ENCODE results near the gene RHAG. TPM values are rescaled to one million over a fixed set of nuclear protein-coding genes. Genes with fewer than 3 reads are reported as not detected.

RHAG gene
- 0.23 TPM for total RNA-seq (2021; ENCODE audit: unreplicated experiment)
- not detected for polyA plus RNA-seq (2012; ENCODE audit: insufficient read length)
- not detected for Bru-seq, nascent RNA
- BruChase-seq, experiment 1, labeled RNA remaining after a 2-hour chase = not detected
- BruChase-seq, experiment 2, labeled RNA remaining after a 6-hour chase = not detected
- long read RNA-seq = 0 reads

DNA sequence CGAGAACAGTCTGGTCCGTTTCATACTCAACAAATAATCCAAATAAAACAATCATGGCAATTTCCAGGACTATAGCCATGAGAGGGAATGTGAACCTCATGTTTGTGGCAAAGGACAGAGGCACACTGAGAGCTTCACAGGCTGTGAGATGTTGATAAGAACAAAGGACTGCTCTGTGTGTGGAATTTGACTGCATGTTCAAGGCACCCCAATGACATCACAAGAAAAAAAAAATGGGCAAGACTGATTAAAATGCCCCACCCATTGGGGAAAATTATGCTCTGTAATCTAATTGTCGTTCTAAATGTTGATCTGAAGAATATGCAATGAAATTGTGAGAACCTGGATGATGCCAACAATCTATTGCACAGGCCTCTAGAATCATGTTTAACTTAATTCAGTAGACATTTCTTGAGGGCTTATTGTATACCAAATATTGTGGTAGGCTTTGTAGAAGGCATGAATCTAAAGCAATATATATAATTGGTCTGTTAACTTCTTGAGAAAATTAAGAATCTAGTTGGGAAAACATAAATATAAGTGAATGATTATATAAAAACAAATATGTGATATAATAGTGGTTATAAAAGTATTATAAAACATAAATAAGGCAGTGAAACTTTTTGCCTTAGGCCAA, at the start of gene RHAG:
TSS of gene RHAG (minus strand) at position 127 of the 637 bp plus-strand sequence. CDS start at position 100, 27 bp downstream.
- no peak for DNase-seq (ENCODE audit: low read depth, low spot score)
- Histone ChIP-seq H3K4me3 (ENCODE audit: low read depth in 2 of 2, low read length in 2 of 2) (no peak within 1 kb of the TSS), H3K36me3 (ENCODE audit: control insufficient read depth, insufficient read depth, low read length) (no peaks in the 10 kb centered on the region; the same call in 1 of the 2 replicates), H3K27me3 (ENCODE audit: control insufficient read depth, insufficient read depth, low read length) (0 out of 2 replicates have a peak, but pooled peaks cover 2% of the 10 kb centered on the region), H3K9me3 (ENCODE audit: control insufficient read depth, insufficient read depth, low read depth, low read length) (no peaks in the 10 kb centered on the region), H3K27ac (ENCODE audit: low read length) (no peak within 1 kb of the TSS), H3K4me1 (ENCODE audit: control insufficient read depth, insufficient read depth, low read length) (no peaks in the 10 kb centered on the region)
- ChIA-PET POLR2A (no interaction called here), CTCF (no interaction called here)
- BruUV-seq (replicated peaks) = no TSS peak
- intact Hi-C loops (cut with micrococcal nuclease; ENCODE audit: unreplicated experiment) = no loop called here
- in situ Hi-C loops (cut with HindIII; ENCODE audit: low pct_unique_long_range_greater_than_20kb, low sequenced_read_pairs) = loop anchor here (25.0 kb wide), 1 partner anchor 200 kb away; no protein-coding TSS in a partner anchor
- no peak for TF ChIP-seq SIN3A (IDR thresholded peaks at IDR 0.05; ENCODE audit: borderline replicate concordance, insufficient read depth, low read depth, low read length)
- no peak for TF ChIP-seq TCF7L2 (IDR thresholded peaks at IDR 0.05; ENCODE audit: low read depth, low read length)
- TF ChIP-seq, protein P1, sequence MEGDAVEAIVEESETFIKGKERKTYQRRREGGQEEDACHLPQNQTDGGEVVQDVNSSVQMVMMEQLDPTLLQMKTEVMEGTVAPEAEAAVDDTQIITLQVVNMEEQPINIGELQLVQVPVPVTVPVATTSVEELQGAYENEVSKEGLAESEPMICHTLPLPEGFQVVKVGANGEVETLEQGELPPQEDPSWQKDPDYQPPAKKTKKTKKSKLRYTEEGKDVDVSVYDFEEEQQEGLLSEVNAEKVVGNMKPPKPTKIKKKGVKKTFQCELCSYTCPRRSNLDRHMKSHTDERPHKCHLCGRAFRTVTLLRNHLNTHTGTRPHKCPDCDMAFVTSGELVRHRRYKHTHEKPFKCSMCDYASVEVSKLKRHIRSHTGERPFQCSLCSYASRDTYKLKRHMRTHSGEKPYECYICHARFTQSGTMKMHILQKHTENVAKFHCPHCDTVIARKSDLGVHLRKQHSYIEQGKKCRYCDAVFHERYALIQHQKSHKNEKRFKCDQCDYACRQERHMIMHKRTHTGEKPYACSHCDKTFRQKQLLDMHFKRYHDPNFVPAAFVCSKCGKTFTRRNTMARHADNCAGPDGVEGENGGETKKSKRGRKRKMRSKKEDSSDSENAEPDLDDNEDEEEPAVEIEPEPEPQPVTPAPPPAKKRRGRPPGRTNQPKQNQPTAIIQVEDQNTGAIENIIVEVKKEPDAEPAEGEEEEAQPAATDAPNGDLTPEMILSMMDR (IDR thresholded peaks at IDR 0.05) = no peak
- no peak for TF ChIP-seq POLR2AphosphoS5 (IDR thresholded peaks at IDR 0.05; ENCODE audit: low read depth, low read length)
- TF ChIP-seq, protein P2, sequence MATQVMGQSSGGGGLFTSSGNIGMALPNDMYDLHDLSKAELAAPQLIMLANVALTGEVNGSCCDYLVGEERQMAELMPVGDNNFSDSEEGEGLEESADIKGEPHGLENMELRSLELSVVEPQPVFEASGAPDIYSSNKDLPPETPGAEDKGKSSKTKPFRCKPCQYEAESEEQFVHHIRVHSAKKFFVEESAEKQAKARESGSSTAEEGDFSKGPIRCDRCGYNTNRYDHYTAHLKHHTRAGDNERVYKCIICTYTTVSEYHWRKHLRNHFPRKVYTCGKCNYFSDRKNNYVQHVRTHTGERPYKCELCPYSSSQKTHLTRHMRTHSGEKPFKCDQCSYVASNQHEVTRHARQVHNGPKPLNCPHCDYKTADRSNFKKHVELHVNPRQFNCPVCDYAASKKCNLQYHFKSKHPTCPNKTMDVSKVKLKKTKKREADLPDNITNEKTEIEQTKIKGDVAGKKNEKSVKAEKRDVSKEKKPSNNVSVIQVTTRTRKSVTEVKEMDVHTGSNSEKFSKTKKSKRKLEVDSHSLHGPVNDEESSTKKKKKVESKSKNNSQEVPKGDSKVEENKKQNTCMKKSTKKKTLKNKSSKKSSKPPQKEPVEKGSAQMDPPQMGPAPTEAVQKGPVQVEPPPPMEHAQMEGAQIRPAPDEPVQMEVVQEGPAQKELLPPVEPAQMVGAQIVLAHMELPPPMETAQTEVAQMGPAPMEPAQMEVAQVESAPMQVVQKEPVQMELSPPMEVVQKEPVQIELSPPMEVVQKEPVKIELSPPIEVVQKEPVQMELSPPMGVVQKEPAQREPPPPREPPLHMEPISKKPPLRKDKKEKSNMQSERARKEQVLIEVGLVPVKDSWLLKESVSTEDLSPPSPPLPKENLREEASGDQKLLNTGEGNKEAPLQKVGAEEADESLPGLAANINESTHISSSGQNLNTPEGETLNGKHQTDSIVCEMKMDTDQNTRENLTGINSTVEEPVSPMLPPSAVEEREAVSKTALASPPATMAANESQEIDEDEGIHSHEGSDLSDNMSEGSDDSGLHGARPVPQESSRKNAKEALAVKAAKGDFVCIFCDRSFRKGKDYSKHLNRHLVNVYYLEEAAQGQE (IDR thresholded peaks at IDR 0.05; ENCODE audit: insufficient read depth in 1 of 2, low read depth in 2 of 2, low read length in 1 of 2) = no peak
- no peak for ATAC-seq

DNA sequence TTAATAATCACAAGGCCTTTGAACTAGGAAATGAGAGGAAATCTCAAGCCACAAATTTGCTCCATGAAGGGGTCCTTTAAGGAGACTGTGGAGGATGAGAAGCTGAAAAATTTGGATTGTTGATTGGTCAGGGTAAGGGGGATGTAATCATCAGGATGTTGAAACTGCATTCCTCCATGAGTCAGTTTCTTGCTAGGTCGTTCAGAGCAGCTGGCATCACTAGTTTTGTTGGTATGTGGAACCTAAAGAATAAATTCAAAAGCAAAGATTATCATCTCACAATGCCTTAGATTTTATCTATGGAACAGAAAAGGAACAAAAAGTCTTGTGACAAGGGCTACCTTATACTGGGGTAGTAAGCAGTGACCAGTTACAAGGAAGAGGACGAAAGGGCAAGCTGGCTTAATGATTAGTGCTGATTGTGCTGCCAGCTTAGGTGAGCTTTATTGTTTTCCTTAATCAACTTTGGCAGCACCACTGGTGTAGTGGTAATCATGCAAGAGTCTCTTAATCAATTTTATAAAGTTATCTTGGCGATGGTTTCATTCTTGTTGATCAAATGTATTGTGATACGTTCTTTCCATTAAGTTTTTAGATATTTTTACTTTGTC, 40.1 kb upstream of the RHAG start:
- Histone ChIP-seq H3K4me1 (ENCODE audit: control insufficient read depth, insufficient read depth, low read length) (no peaks in the 10 kb centered on the region), H3K27ac (ENCODE audit: low read length) (no peak overlapping the region), H3K9me3 (ENCODE audit: control insufficient read depth, insufficient read depth, low read depth, low read length) (no peaks in the 10 kb centered on the region), H3K36me3 (ENCODE audit: control insufficient read depth, insufficient read depth, low read length) (no peaks in the 10 kb centered on the region), H3K4me3 (ENCODE audit: low read depth in 2 of 2, low read length in 2 of 2) (no peak overlapping the region), H3K27me3 (ENCODE audit: control insufficient read depth, insufficient read depth, low read length) (no peaks in the 10 kb centered on the region)
- no TSS peak for BruUV-seq (replicated peaks)
- intact Hi-C loops (cut with micrococcal nuclease; ENCODE audit: unreplicated experiment) = no loop called here
- ChIA-PET POLR2A (no interaction called here), CTCF (no interaction called here)
- DNase-seq (ENCODE audit: low read depth, low spot score) (no peak), ATAC-seq (no peak)
- TF ChIP-seq SIN3A (IDR thresholded peaks at IDR 0.05; ENCODE audit: borderline replicate concordance, insufficient read depth, low read depth, low read length) (no peak), TCF7L2 (IDR thresholded peaks at IDR 0.05; ENCODE audit: low read depth, low read length) (no peak), POLR2AphosphoS5 (IDR thresholded peaks at IDR 0.05; ENCODE audit: low read depth, low read length) (no peak)
- TF ChIP-seq, protein P2 (IDR thresholded peaks at IDR 0.05; ENCODE audit: insufficient read depth in 1 of 2, low read depth in 2 of 2, low read length in 1 of 2) = no peak
- TF ChIP-seq, protein P1 (IDR thresholded peaks at IDR 0.05) = no peak
- in situ Hi-C loops (cut with HindIII; ENCODE audit: low pct_unique_long_range_greater_than_20kb, low sequenced_read_pairs) = no loop called here
